HG02610 (cell line): ENCODE data around the gene SEC23IP.
A peak's percentile ranks its signal among the peaks of the same experiment; 100 is the strongest.
"Not testable (repeated sequence)": the region's sequence is repeated elsewhere in the genome, so short reads cannot be mapped to it uniquely, and the experiment has no call there.

Experiments used
- ATAC-seq: cut with Tn5 transposase; IDR thresholded peaks from one replicate; pipeline ENCODE4 v1.9.1; 2021; ENCODE audit warnings: mild to moderate bottlenecking, moderate library complexity; ENCODE audit not compliant: unreplicated experiment

The SEC23IP gene

DNA sequence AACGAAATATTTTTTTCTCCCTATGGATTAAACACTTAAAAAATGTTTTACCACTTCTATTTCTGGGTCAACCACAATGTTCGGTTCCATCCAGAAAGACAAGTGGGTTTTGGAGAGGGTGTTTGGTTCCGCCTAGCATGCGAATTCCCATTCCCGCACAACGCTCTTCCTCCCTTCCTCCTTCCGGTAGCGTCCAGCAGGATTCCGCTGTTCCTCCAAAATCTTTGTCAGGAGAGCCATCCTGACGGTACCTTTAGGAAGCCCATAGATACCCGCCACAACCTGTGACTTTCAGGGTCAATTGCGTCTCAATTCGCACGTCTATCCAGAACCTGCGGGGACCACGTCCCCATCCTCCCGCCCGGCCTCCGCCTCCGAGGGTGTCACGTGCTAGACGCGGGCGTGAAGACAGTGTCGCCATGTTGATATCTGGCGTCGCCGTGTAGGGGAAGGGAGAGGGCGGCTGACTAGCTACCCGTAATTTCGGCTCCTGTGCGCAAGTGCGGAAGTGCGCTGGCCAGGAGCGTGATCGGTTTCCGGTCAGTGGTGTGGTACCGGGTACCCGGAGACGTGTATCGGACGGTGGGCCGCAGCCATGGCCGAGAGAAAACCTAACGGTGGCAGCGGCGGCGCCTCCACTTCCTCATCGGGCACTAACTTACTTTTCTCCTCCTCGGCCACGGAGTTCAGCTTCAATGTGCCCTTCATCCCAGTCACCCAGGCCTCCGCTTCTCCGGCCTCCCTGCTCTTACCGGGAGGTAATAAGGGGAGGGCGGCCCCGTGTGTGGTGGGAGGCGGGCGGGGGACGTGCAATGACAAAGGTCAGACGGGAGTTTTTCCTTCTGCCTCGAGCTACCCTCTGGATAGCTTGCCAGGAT lies at the start of gene SEC23IP:
SEC23IP (plus strand) TSS at position 543 of the 878 bp plus-strand sequence; CDS start at position 596, 53 bp downstream.
- ATAC-seq = peak; percentile 99

DNA sequence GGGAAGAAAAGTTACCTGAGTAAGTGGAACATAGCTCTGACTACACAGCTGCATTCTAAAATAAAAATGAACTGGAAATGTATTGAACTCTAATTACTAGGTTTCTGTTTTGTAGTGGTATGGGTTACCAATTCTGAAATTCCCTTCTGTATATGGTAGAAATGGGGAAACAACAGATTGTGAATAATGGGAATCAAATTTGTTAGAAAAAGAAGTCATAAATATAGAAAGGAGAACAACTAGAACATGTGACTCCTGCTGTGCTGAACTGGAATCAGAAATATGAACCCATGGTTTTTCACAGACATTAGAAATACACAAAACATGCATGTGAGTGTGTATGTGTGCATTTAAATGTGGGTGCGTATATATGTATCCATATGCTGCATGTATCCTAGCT lies 46.9 kb upstream of the SEC23IP start:
- no peak for ATAC-seq

DNA sequence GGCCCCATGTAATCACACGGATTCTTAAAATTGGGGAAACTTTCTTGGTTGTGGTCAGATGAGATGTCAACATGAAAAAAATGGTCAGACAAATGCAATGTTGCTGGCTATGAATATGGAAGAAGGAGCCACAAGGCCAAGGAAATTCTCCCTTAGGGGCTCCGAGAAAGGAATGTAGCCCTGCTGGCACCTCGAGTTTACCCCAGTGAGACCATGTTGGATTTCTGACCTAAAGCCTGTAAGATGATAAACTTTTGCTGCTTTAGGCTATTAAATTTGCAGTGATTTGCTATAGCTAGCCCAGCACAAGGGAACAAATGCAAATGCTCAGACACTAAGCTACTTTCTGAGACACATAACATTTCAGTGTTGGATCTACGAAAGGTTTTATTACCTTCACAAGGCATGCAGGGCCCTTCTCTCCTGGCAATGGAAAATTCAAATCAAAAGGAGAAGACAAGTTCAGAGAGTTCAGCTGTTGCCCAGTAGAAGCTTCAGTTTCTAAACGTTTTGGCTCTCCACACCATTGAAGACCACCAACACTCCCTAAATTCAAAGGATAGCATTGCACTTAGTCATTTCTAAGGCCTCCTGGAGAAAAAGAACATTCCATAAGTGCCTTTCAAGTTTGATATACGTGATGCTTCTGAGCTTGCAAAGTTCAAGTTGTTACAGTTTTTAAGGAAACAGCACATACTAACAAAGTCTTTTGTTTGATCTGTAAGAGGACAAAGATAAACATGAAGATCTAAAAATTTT lies 43.3 kb upstream of the SEC23IP start:
- ATAC-seq = no peak

- no peak for ATAC-seq
These were observed 42.6 kb upstream of the SEC23IP start for GRCh38 chr10:119849944-119850343.

GRCh38 chr10:119852277-119852676 lies 40.3 kb upstream of the SEC23IP start:
- ATAC-seq = no peak

DNA sequence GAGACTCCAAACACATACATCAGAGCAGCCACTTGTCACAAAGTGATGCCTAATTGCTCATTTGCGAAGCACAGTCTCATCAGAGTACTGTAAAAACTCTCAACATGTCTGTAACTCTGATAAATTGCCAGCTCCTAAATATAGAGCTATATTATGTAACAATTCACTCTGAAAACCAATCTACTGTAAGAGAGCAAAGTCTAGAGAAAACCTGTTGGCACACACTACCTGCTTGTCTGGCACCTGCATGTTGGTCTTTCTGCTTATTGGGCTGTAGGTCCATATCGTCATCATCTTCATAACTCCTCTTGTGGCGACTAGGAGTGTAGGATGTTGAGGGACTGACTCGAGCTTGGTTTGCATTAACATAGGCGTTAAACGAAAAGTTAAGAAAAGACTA lies 39.7 kb upstream of the SEC23IP start:
- no peak for ATAC-seq

DNA sequence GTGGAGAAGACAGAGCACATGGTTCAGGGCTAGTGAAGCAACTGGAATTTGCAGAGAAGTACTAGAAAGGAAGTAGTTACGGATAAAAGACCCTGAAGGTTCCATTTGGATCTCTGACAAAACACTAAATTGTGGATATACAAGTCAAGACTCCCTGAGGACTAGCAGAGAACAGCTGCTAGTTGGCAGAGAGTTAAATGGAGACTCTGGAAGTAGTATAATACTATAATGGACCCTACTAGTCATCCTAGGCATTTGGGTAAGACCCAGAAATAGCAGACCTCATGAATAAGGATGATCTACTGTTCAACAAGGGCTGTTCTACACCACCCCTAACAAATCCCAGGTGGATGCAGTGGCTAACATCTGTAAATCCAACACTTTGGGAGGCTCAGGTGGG lies 39.0 kb upstream of the SEC23IP start:
- no peak for ATAC-seq

DNA sequence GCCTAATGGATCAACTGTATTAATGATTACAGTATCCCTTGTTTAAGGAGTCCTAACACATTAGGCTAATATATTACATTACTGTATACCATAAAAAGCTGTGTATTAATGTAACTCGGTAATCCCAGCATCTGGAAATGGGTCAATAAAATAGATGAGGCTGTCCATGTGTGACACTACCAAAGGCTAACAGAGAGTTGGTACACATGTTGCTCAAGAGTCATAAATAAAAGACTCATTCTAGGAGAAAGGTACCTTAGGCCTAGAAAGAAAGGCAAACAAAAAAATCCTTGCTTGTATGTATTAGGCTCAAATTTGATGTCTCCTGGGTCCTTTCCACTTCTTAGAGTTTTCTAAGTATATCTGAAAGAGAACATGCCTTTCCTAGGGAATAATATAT lies 34.5 kb upstream of the SEC23IP start:
- ATAC-seq = no peak

GRCh38 chr10:119859420-119860258 lies 32.9 kb upstream of the SEC23IP start:
- ATAC-seq = no peak

DNA sequence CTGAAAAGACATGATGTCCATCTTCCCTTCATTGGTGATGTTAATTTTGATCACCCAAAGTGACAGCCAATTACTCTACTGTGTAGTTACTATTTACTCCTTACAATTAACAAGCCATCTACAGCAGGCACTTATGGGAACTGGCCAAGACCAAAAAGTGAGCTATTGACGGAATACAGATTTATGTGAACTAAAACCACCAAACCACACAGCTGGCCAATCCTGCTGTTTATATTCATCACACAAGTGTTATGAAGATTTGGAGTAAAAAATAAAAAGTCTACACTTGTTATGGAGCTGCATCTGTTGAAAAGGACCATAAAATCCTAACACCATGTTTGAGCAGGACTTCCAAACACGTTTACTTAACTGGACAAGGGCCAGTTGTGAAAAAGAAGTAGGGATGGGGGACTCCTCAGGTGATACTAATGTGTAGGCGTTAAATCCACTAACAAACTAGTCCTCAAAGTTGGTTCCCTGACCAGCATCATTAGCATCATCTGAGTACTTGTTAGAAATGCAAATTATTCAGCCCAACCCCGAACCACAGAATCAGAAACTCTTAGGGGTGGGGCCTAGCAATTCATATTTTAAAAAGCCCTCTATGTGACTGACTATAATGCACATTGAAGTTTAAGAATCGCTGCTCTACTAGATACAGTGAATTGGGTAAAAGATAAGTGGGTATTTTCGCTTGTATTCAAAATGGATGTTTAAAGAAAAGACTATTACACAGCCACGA lies 31.5 kb upstream of the SEC23IP start:
- no peak for ATAC-seq

DNA sequence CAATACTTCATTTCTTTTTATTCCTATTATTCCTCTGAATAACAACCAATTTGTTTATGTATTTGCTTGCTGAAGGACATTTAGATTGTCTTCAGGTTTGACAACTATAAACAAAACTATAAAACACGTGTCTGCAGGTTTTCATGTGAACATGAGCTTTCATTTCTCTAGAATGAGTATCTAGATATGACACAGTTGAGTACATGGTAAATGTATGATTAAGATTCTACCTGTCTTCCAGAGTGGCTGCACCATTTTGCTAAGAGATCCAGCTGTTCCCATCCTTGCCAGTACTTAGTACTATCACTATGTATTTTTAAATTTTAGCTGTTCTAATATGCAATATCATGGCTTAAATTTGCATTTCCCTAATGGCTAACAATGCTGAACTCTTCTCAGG lies 30.0 kb upstream of the SEC23IP start:
- ATAC-seq = no peak

DNA sequence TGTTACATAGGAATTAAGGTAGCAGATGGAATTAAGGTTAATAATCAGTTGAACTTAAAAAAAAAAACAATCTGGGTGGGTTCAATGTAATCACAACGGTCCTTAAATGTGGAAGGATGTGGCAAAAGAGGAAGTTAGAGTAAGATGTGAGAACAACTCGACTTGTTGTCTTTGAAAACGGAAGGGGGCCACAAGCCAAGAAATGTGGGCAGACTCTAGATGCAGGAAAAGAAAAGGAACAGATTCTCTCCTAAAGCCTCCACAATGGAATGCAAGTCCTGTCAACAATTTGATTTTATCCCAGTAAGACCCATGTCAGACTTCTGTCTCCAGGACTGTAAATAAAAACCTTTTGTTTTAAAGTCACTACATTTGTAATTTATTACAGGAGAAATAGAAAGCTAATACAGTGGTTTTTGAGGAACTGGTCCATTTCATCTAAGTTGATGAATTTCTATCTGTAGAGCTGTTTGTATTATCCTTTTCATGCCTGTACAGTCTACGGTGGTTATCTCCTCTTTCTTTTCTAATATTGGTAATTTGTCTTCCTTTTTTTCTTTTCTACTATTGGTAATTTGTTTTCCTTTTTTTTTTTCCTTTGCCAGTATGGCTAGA lies 28.5 kb upstream of the SEC23IP start:
- ATAC-seq = no peak

- no peak for ATAC-seq
These were observed 26.8 kb upstream of the SEC23IP start for GRCh38 chr10:119865699-119866240.

DNA sequence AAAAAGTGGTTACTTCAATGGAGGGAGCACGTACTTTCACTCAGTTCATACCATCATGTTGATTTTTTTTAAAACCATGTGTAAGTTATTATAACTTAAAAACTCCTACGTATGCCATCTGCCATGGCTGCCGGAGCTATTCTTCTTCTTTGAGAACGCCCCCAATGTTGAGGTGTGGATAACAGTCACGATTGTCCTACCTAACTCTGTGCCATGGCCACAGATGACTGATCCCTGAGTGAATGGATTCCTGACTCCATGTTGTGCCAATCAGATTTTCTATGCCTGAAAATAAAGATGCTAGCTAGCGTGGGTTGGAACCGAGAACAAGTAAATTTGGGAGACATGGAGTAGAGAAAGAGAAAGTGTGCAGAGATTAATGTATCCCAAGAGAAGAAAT lies 25.2 kb upstream of the SEC23IP start:
- ATAC-seq = no peak

DNA sequence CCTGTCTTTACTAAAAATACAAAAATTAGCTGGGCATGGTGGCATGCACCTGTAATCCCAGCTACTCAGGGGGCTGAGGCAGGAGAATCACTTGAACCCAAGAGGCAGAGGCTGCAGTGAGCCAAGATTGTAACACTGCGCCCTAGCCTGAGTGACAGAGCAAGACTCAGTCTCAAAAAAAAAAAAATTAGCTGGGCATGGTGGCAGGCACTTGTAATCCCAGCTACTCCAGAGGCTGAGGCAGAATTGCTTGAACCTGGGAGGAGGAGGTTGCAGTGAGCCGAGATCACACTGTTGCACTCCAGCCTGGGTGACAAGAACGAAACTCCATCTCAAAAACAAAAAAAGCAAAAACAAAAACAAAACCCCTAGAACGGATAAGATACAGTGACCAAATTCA lies 23.1 kb upstream of the SEC23IP start:
- ATAC-seq = not testable (repeated sequence)

GRCh38 chr10:119871881-119872609 lies 20.5 kb upstream of the SEC23IP start:
- peak; percentile 49 for ATAC-seq

GRCh38 chr10:119872610-119872859 lies 20.0 kb upstream of the SEC23IP start, which contains the start of gene MCMBP:
Gene MCMBP, minus strand, starts transcription at chr10:119872843. Its CDS starts 259 bp downstream, at chr10:119872584.
- peak; percentile 22 for ATAC-seq

DNA sequence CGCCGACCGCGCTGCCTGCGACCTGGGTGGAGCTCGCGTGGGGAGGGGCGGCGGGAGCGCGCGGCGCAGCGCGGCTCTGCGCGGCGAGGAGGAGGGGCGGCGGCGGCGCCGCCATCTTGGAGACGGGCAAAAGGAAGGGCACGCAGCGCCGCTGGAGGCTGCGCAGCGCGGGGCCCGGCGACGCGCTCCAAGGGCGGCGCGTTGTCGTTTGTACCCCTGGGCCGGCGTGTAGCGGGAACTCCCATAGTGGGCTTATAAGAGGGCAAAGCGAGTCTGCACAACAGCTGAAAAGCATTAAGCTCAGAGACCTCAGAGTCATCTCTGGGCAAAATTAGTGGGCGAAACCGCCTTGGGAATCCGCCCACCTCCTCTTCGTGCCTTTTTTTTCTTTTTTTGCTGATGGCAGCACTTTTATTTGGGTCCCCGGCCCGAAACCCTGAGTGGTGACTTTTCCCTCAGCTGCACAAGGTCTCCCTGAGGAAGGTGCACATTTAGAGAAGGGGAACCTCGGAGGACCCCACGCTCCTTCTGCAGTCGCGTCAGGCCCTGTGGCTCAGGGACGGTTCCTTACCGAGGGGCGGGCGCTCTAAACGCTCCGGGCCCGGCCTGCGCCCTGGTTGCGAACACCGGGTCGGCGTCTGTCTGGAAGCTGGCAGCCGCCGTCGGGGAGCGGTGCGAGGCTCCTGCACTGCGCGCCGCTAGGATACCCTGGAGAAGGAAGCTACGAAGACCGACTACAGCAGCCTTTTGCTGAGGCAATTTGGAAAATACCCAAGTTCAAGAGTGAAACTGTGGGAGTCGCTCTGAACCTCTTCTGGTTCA lies 19.5 kb upstream of the SEC23IP start:
- peak; percentile 89 for ATAC-seq
